Lung microvascular endothelial cell (primary cell): Measurements from ENCODE around the gene TMEM128. TPM values are rescaled to one million over a fixed set of nuclear protein-coding genes. Genes with fewer than 3 reads are reported as not detected.
"Not testable (repeated sequence)": the region's sequence is repeated elsewhere in the genome, so short reads cannot be mapped to it uniquely, and the experiment has no call there.

Experiments used
- DNase-seq, 2 donors: peaks; one replicate each; pipeline versions ENCODE4 v3.0.0 to v3.0.0-alpha.2; 2010; ENCODE audit warnings: low read depth in 2 of 2
- total RNA-seq: library from RNA; depleted of rRNA; stranded (reverse); fragments of >200 nt; gene quantifications from 2 replicates; pipeline ENCODE4 v1.2.1, GENCODE V29; 2014

Gene TMEM128
- total RNA-seq, 1 donor from 2014 or later: 16.3 TPM

- DNase-seq: peak; percentile 49 to 74
Observed at GRCh38 chr4:4256799-4257198, 8.8 kb upstream of the TMEM128 start.

GRCh38 chr4:4254666-4255065 lies 6.6 kb upstream of the TMEM128 start:
- DNase-seq: no peak

- DNase-seq: no peak
Observed at GRCh38 chr4:4254199-4254598, 6.2 kb upstream of the TMEM128 start.

- no peak for DNase-seq
Observed at GRCh38 chr4:4249866-4250265, 1.8 kb upstream of the TMEM128 start.

GRCh38 chr4:4249342-4249741 lies 1.3 kb upstream of the TMEM128 start:
- DNase-seq: not testable (repeated sequence)

GRCh38 chr4:4248885-4249203 lies 821 bp upstream of the TMEM128 start:
- no peak for DNase-seq

- peak in 1 of 2 donors; percentile 53 for DNase-seq
Observed at GRCh38 chr4:4247696-4248028, 361 bp downstream of the TMEM128 start.

GRCh38 chr4:4245172-4245571 lies 2.9 kb downstream of the TMEM128 start:
- no peak for DNase-seq

GRCh38 chr4:4239551-4239950 lies 8.5 kb downstream of the TMEM128 start:
- peak; percentile 33 to 37 for DNase-seq

- DNase-seq: no peak
Observed at GRCh38 chr4:4233610-4234009, 14.4 kb downstream of the TMEM128 start.

- DNase-seq: no peak
Observed at GRCh38 chr4:4228356-4228668, 19.7 kb downstream of the TMEM128 start.

GRCh38 chr4:4227510-4228355 lies 20.3 kb downstream of the TMEM128 start:
- no peak for DNase-seq

- DNase-seq: no peak
Observed at GRCh38 chr4:4226606-4227438, 21.2 kb downstream of the TMEM128 start, which contains the start of gene OTOP1. Gene OTOP1 (minus strand): TSS chr4:4226929. CDS start chr4:4226864, 65 bp downstream.

GRCh38 chr4:4225915-4226605 lies 22.0 kb downstream of the TMEM128 start:
- DNase-seq: peak in 1 of 2 donors; percentile 9

GRCh38 chr4:4217113-4217512 lies 30.9 kb downstream of the TMEM128 start:
- DNase-seq: no peak

GRCh38 chr4:4216648-4217047 lies 31.4 kb downstream of the TMEM128 start:
- peak; percentile 11 to 39 for DNase-seq

- not testable (repeated sequence) for DNase-seq
Observed at GRCh38 chr4:4213674-4214073, 34.3 kb downstream of the TMEM128 start.

- no peak for DNase-seq
Observed at GRCh38 chr4:4206204-4206603, 41.8 kb downstream of the TMEM128 start.

GRCh38 chr4:4204401-4204745 lies 43.6 kb downstream of the TMEM128 start:
- DNase-seq: no peak

GRCh38 chr4:4203688-4204400 lies 44.2 kb downstream of the TMEM128 start:
- no peak for DNase-seq

- no peak for DNase-seq
Observed at GRCh38 chr4:4202510-4202909, 45.5 kb downstream of the TMEM128 start.

- DNase-seq: no peak
Observed at GRCh38 chr4:4200624-4201023, 47.4 kb downstream of the TMEM128 start.
